G401 (cell line): ENCODE results near the gene ERCC2. TPM values are rescaled to one million over a fixed set of nuclear protein-coding genes. Genes with fewer than 3 reads are reported as not detected.

ENCODE experiments used
- DNase-seq: peaks from one replicate; pipeline ENCODE4 v3.0.0-alpha.2; 2015; ENCODE audit warnings: low spot score
- in situ Hi-C: cut with HindIII; loops from 2 replicates; pipeline ENCODE4 v1.10.0; 2016; ENCODE audit warnings: low sequenced_read_pairs, mixed read lengths
- total RNA-seq: library from RNA; depleted of rRNA; stranded (reverse); fragments of >200 nt; shearing (Covaris generic); gene quantifications from 2 replicates; pipeline ENCODE4 v1.2.3, GENCODE V29; 2014

ERCC2 gene
- total RNA-seq, 1 experiment from 2014 or later, result 60.6 TPM

GRCh38 chr19:45358213-45358792, 12.1 kb downstream of the ERCC2 start:
- DNase-seq, result no peak
- in situ Hi-C loops, result no loop called here

- no peak for DNase-seq
- in situ Hi-C loops, result no loop called here
Observed at GRCh38 chr19:45357445-45357783, 13.0 kb downstream of the ERCC2 start.

DNA sequence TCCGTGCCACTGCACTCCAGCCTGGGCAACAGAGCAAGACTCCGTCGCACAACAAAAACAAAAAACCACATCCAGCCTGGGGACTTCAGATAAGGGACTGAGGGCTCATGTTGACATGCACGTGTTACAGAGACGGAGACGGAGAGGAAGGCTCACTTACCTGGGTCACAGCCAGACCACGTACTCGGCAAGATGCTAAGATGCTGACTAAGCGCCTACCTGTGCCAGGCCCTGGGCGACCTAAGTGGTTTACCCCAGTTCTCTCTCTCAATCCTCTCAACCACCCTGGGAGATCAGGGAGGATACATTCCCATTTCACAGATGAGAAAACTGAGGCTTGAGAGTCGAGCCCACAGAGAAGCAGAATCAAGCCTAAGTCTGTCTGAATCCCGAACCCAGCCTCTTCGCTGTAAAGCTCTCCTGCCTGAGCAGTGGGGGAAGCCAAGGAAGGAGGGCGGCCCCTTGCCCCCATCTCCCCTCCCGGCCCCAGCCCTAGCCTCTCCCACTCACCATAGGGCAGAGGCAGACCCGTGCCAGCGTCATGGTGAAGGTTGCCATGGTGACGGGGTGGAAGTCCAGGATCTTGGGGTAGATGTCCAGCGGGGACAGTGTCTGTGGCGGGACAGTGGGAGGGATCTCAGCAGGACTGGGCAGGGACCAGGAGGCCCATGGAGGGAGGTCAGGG, 13.5 kb downstream of the ERCC2 start:
- no peak for DNase-seq
- in situ Hi-C loops, result no loop called here

DNA sequence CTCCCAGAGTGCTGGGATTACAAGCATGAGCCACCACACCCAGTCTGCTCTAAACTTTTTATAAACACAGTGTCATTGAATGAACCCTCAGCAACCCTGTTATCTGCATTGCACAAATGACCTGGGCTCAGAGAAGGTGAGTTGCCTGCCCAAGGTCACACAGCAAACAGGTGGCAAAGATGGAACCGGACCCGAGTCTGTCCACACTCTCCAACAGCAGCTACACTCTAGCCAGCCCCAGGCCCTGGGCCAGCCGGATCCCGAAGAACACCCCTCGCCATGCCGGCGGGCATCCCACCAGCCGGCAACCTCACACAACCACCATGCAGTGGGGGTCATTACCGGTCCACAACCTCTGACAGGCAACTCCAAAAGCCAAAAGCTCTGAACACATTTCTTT, 14.5 kb downstream of the ERCC2 start:
- in situ Hi-C loops, result no loop called here
- no peak for DNase-seq

- in situ Hi-C loops, result no loop called here
- DNase-seq, result no peak
Observed at GRCh38 chr19:45355402-45355801, 15.0 kb downstream of the ERCC2 start.

DNA sequence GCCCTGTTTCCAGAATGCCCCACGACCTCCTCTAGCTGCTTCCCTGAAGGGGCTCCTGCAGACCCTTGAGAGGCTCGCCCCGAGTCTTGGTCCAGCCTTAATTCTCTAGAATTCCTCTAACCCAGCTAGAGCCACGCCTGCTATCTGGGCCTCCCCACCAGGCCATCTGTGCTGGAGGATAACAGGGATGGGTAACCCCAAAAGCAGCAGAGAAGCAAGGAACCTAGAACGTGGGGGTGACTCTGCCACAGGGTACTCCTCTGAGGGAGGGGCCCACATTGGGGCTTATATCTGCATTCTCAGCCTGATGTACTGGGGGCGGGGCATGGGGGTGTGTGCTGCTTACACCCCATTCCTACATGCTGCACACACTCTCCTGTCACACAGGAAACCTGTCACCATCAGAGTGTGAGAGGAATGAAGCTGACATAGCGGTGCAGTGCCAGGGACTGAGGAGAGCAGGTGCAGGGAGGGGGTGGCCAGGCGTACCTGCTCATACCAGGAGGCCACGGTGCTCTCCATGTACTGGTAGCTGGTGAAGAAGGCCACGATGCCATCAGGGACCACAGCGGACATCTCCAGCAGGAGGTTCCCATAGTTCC, 16.0 kb downstream of the ERCC2 start:
- in situ Hi-C loops, result no loop called here
- DNase-seq, result no peak

DNA sequence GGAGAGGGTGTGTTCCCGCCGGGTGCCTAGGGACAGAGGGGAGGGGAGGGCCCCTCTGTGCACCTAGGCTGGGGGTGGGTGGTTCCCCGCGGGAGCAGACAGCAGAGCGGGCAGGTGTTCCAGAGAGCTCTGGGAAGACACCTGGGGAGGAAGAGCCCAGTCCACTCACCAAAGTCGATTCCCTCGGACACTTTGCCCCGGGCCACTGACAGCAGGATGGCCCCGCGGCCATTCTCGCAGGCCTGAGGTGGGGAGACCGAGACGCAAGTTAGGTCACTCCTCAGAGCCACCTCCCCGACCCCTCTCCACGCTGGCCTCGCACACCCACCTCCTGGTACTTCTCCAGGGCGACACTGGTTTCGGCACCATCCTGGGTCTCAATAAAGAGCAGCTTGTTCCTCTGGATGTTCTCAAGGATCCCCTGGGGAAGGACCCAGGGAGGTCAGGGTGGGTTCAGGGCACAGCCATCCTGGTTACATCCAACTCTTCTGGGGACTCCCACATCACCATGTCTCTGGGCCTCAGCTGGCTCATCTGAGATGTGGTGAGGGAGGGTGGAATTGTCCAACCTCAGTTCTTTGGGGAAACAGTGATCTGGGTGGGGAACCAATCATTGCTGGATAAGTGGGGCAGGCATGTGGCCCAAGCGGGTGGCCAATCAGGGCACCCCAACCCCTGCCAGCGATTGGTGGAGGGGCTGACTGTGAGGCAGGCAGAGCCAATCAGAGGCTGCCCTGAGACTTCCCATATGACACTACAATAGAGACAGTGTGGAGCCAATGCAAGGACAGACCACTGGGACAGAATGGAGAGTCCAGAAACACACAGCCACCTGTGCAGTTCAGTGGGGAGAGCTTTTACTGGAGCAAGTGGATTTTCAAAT, 17.2 kb downstream of the ERCC2 start:
- DNase-seq, result no peak
- in situ Hi-C loops, result no loop called here

- DNase-seq, result no peak
- in situ Hi-C loops, result no loop called here
Observed at GRCh38 chr19:45352471-45352870, 17.9 kb downstream of the ERCC2 start.

GRCh38 chr19:45352062-45352461, 18.3 kb downstream of the ERCC2 start:
- DNase-seq, result no peak
- in situ Hi-C loops, result no loop called here

DNA sequence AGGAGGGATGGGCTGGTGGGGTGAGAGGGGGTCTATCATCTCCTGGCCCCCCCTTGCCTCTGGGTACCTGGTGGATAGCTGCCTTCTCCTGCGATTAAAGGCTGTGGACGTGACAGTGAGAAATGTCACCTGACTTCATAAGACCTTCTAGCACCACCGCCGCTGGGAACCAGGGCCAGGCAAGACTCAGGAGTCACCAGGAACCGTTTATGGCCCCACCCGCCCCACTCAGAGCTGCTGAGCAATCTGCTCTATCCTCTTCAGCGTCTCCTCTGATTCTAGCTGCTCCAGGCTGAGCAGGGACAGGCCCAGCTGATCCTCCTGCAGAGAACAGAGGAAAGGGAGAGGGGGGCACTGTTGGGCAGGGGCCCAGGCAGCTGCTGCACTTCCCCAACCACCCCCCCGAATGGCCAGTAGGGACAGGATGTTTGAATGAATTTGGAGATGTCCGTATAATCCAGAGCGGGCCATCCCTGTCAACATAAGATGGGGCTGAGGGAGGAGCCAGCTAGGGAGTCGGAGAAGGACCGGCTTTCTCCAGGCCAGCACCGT, 18.9 kb downstream of the ERCC2 start:
- DNase-seq, result no peak
- in situ Hi-C loops, result no loop called here

DNA sequence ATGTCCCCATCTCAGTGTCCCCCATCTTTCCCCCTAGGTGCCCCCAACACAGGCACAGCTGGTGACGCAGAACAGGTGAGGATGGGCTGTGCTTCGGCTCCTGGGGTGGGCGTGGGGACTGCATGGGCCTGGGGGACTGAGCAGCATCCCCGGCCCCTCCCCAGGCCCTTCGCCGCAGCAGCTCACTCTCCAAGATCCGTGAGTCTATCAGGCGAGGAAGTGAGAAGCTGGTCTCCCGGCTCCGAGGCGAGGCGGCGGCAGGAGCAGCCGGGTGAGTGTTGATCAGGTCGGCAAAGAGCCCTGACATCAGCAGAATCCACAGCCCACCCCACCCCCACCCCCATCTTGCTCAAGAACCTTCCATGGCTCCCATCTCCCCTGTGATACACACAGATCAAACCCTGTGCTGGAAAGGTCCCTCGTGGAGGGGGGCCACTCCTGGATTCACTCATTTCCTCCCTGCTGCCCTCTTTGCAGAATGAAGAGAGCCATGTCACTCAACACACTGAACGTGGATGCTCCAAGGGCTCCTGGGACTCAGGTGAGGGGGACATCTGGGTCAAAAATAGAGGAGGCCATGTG, 19.8 kb downstream of the ERCC2 start:
- in situ Hi-C loops, result no loop called here
- DNase-seq, result no peak

GRCh38 chr19:45349430-45349941, 20.9 kb downstream of the ERCC2 start:
- DNase-seq, result no peak
- in situ Hi-C loops, result no loop called here

DNA sequence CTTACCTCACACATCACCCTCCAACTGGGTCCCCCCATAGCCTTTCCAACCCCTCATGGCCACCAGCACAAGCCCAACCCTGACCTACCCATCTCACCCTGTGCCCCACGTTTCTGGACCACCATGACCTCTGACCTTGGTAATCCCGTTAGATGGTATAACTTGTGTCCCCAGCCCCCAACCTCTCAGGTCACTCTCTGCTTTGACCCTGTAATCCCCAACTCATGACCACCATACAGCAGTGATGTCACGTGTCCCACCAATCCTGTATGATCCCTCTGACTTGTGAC, 21.3 kb downstream of the ERCC2 start:
- no peak for DNase-seq
- in situ Hi-C loops, result no loop called here

- in situ Hi-C loops, result no loop called here
- no peak for DNase-seq
Observed at GRCh38 chr19:45348367-45349125, 21.8 kb downstream of the ERCC2 start.

GRCh38 chr19:45347570-45348366, 22.6 kb downstream of the ERCC2 start:
- in situ Hi-C loops, result no loop called here
- DNase-seq, result no peak

DNA sequence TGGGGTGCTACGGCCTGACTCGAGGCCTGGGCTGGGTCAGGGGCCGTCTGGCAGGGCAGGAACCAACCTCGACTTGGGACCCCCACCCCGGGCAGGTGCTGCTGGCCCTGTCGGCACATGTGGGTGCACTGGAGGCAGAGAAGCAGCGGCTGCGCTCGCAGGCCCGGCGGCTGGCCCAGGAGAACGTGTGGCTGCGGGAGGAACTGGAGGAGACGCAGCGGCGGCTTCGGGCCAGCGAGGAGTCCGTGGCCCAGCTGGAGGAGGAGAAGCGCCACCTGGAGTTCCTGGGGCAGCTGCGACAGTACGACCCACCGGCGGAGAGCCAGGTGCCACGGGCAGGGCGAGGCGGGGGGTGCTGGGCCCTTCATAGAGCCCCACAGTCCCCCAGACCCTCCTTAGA, 23.9 kb downstream of the ERCC2 start:
- in situ Hi-C loops, result no loop called here
- DNase-seq, result no peak

- in situ Hi-C loops, result no loop called here
- DNase-seq, result no peak
Observed at GRCh38 chr19:45345506-45345860, 24.9 kb downstream of the ERCC2 start.
